ENCODE data around the gene CNTNAP1.
A peak's percentile ranks its signal among the peaks of the same experiment; 100 is the strongest.
"Not testable (repeated sequence)": the region's sequence is repeated elsewhere in the genome, so short reads cannot be mapped to it uniquely, and the experiment has no call there.

The CNTNAP1 gene

DNA sequence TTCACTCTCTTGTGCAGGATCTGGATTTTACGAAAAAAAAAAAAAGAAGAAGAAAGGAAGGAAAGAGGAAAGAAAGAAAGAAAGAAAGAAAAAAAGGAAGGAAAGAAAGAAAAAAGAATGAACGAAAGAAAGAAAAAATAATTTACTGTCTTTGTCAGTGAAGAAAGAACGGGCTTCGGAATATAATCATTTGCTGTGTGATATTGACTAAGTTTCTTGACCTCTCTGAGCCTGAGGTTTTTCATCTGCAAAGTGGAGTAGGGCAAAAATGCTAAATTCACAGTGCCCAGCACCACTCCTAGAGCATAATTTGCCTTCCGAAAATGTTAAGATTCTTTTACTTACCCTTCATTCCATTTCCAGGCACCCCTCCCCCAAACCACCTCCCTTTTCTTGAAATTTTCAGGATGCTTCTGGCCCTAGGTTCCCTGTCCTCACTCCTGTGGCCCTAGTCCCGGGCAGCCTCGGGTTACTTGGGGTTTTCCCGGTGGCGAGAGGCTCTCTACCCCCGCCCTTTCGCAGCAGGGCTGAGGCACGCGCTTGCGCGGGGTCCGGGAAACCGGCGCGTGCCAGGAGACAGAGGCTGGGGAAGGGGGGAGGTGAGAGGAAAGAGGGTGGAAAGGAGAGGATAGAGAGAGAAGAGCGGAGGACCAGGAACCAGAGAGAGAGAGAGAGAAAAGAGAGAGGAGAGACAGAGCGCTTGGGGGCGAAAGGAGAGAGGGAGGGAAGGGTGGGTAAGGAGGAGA is at the start of gene CNTNAP1:
TSS of gene CNTNAP1 (plus strand) at position 556 of the 746 bp plus-strand sequence. CDS start 299 bp downstream, outside the sequence.
- no peak for DNase-seq (ENCODE audit: low read depth)

GRCh38 chr17:42632949-42633444 is 49.3 kb upstream of the CNTNAP1 start:
- DNase-seq (ENCODE audit: low read depth): no peak

DNA sequence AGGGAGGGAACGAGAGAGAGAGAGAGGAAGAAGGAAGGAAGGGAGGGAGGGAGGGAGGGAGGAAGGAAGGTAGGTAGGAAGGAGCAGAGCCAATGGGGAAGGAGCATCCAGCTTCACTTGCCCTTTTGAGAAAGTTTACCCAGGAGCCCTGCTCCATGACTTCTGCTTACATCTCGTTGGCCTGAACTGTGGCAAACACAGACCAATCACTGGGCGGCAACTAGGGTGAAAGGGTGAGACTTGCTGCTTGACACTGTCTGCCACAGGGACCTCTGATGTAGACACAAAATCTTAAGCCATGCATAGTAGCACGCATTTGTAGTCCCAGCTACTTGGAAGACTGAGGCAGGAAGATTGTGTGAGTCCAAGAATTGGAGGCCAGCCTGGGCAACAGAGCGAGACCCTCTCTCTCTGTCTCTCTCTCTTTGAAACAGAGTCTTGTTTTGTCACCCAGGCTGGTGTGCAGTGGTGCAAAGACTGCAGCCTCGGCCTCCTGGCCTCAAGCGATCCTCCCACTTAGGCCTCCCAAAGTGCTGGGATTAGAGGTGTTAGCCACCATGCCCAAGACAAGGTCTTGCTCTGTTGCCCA is 42.7 kb upstream of the CNTNAP1 start:
- DNase-seq (ENCODE audit: low read depth): no peak

DNA sequence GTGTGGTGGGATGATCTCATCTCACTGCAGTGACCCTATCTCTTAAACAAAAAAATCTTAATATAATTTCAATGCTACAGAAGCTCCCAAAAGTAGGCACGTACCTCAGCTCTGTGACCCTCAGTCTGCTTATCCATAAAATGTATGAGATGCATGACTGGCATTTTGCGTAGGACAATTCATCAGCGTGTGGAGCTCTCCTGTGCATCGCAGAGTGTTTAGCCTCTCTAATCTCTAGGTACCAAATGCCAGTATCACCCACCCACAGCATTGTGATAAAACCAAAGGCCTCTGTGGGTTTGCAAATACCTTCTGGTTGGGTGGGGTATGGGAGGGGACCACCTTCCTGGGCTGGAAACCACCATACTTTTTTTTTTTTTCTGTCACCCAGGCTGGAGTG is 42.2 kb upstream of the CNTNAP1 start:
- no peak for DNase-seq (ENCODE audit: low read depth)

DNA sequence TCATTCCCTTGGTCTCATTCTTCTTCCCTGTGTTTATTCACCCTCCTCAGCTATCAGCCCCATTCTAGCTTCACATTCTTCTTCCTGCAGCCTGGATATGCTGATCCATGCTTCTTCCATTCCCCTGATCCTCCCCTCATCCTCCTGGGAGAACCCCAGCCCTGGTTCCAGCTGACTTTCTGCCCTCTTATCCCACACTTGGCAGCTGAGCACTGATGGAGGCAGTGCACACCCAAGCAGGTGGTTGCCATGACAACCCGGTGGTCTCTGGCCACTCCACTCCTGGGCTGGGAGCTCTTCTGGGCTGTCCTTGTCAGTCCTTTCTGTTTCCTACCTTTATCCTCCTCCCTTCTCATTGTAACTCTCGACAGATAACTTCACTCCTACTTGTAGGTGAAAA is 40.0 kb upstream of the CNTNAP1 start:
- no peak for DNase-seq (ENCODE audit: low read depth)

GRCh38 chr17:42647778-42648177 is 34.6 kb upstream of the CNTNAP1 start:
- no peak for DNase-seq (ENCODE audit: low read depth)

GRCh38 chr17:42651392-42651791 is 30.9 kb upstream of the CNTNAP1 start:
- no peak for DNase-seq (ENCODE audit: low read depth)

DNA sequence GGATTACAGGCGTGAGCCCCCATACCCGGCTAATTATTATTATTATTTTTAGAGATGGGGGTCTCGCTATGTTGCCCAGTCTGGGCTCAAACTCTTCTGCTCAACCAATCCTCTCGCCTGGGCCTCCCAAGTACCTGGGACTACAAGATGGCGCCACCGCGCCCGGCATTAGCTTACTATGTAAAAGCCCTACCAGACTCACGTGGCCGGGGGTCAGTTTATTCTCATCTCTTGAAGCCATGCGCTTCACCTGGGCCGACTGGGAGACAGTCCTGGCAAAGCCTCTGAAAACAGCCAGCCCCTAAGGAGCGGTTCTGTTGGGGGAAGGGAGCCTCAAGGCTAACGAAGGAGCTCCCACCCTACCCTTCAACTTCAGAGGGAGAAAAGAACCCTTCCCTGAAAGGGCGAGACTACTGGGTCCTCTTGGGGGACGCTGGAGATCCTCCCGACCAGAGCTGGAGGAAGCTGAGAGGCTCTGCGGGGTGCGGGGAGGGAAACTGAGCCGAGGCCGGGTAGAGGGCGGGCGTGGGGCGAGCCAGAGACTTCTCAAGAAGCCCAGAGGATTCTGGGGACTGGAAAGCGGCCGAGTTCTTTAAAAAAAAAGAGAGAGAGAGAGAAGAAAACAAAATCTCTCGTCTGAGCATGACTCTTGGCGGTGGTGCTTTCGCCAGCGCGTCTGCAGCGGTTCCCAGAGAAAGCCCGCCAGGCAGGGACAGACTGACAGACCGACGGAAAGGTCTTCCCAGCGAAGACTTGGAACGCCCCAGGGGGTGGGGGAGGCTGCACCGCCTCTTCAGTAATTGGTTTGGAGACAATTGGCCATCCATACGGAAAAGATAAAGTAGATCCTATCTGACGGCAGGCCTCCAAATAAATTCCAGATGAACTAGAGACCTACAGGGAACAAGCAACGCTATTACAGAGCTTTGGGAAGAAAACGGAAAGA is 28.9 kb upstream of the CNTNAP1 start:
- no peak for DNase-seq (ENCODE audit: low read depth)

DNA sequence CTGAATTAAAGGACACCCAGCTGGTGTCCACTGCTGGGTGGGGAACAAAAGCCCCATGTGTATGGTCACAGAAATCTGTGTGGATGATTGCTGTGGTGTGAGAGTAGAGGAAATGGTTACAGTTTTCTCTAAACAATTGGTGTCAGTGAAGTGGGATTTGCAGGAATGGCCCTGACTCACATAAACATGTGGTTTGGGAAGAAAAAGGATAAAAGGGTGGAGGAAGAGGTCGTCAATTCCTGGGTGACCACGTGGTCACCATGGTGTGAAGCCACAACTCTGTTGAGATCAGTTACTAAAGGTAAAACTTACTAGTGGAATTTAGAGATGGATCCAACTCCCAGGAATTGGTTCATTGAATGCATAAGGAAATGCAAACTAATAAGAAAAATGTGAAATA is 26.8 kb upstream of the CNTNAP1 start:
- DNase-seq (ENCODE audit: low read depth): no peak

- DNase-seq (ENCODE audit: low read depth): no peak
These were observed 24.3 kb upstream of the CNTNAP1 start for GRCh38 chr17:42657824-42658588.

- peak; percentile 74 for DNase-seq (ENCODE audit: low read depth)
These were observed 23.0 kb upstream of the CNTNAP1 start, which contains the start of gene TUBG2 for GRCh38 chr17:42659079-42659931. TUBG2 (plus strand) TSS chr17:42659284; CDS start chr17:42659504, 220 bp downstream.

- DNase-seq (ENCODE audit: low read depth): not testable (repeated sequence)
These were observed 22.4 kb upstream of the CNTNAP1 start for GRCh38 chr17:42659932-42660274.

GRCh38 chr17:42660692-42661345 is 21.5 kb upstream of the CNTNAP1 start:
- no peak for DNase-seq (ENCODE audit: low read depth)

DNA sequence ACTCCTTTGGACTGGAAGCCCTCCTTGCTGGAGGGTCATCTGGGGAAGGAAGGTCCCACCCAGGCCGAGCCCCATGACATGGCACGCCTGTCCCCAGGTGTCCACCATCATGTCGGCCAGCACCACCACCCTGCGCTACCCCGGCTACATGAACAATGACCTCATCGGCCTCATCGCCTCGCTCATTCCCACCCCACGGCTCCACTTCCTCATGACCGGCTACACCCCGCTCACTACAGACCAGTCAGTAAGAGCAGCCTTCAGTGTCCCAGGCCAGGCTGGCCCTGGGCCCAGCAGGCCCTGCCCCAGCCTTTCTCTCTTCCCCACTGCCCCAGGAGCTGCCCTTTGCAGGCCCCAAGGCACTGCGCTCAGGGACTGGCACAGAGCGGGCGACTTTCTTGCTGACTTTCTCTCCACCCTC is 16.7 kb upstream of the CNTNAP1 start:
- DNase-seq (ENCODE audit: low read depth): no peak

DNA sequence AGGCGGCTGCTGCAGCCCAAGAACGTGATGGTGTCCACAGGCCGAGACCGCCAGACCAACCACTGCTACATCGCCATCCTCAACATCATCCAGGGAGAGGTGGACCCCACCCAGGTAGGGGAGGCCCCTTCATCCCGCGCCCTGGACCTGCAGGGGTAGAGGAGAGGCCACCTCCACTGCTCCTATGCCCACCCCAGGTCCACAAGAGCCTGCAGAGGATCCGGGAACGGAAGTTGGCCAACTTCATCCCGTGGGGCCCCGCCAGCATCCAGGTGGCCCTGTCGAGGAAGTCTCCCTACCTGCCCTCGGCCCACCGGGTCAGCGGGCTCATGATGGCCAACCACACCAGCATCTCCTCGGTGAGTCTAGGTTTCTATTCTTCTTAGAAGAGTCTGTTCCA is 16.2 kb upstream of the CNTNAP1 start:
- DNase-seq (ENCODE audit: low read depth): not testable (repeated sequence)

GRCh38 chr17:42667088-42667951 is 15.0 kb upstream of the CNTNAP1 start:
- no peak for DNase-seq (ENCODE audit: low read depth)

- no peak for DNase-seq (ENCODE audit: low read depth)
These were observed 12.7 kb upstream of the CNTNAP1 start for GRCh38 chr17:42669705-42669976.

GRCh38 chr17:42669977-42670788 is 12.1 kb upstream of the CNTNAP1 start:
- no peak for DNase-seq (ENCODE audit: low read depth)
